Measurements from ENCODE around the gene FZD7.

Gene FZD7

DNA sequence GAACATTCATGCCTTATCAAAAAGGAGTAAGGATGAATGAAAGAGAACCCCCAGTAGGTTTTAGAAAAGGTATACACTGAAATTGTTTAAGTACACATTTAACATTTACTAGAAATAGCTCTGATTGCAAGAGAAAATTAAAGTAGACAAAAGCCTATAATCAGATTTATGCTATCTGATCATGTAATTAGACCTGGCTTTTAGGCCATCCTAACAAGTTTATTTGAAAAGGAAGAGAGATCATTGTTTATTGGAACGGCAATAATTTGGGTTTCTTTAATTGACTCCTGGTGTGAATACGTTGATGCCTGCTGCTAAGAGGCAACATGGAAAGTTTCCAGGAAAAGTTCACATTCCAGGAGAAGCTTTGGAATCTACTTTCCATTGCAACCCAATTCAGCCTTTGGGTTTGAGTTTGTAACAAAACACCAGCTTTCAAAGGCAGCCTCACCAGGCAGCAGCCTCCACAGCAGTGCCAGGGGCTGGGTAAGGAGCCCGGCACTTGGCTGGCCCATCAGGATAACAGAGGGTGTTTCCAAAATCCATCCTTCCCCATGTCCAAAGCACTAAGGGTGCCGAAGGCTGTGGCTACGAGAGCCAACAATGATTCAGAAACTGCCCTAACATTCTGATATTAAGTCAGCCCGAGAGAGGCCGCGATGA, 18.0 kb downstream of the FZD7 start:
- Histone ChIP-seq H3K27me3 (ENCODE audit: insufficient read depth, low read length, poor library complexity, severe bottlenecking) (no peaks in the 10 kb centered on the region), H3F3A (ENCODE audit: low read depth) (no peaks in the 10 kb centered on the region), H3K9me3 (ENCODE audit: insufficient read depth, low read depth, low read length) (no peaks in the 10 kb centered on the region), H3K9me2 (replicated peaks; ENCODE audit: low read depth, low read length) (no peaks in the 10 kb centered on the region), H3K4me1 (ENCODE audit: insufficient read depth, low read length, poor library complexity, severe bottlenecking) (no peaks in the 10 kb centered on the region), H3K4me2 (ENCODE audit: low read depth, low read length, poor library complexity, severe bottlenecking) (no peak overlapping the region), H3K79me2 (ENCODE audit: insufficient read depth, low read length) (no peaks in the 10 kb centered on the region), H3K9ac (ENCODE audit: low read depth, low read length, poor library complexity, severe bottlenecking) (no peak overlapping the region), H3K4me3 (ENCODE audit: low read length, poor library complexity, severe bottlenecking) (no peak overlapping the region), H4K20me1 (ENCODE audit: insufficient read depth, low read length, poor library complexity, severe bottlenecking) (no peaks in the 10 kb centered on the region), H2AFZ (ENCODE audit: low read length) (0 out of 2 replicates have a peak overlapping the region, but pooled peaks have one; percentile 62), H3K36me3 (ENCODE audit: insufficient read depth, low read length) (no peaks in the 10 kb centered on the region)
- no peak for TF ChIP-seq EZH2phosphoT487 (IDR thresholded peaks at IDR 0.05; ENCODE audit: borderline replicate concordance)
- TF ChIP-seq, protein P1, sequence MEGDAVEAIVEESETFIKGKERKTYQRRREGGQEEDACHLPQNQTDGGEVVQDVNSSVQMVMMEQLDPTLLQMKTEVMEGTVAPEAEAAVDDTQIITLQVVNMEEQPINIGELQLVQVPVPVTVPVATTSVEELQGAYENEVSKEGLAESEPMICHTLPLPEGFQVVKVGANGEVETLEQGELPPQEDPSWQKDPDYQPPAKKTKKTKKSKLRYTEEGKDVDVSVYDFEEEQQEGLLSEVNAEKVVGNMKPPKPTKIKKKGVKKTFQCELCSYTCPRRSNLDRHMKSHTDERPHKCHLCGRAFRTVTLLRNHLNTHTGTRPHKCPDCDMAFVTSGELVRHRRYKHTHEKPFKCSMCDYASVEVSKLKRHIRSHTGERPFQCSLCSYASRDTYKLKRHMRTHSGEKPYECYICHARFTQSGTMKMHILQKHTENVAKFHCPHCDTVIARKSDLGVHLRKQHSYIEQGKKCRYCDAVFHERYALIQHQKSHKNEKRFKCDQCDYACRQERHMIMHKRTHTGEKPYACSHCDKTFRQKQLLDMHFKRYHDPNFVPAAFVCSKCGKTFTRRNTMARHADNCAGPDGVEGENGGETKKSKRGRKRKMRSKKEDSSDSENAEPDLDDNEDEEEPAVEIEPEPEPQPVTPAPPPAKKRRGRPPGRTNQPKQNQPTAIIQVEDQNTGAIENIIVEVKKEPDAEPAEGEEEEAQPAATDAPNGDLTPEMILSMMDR (conservative IDR thresholded peaks at IDR 0.05; ENCODE audit: low read length): no peak

DNA sequence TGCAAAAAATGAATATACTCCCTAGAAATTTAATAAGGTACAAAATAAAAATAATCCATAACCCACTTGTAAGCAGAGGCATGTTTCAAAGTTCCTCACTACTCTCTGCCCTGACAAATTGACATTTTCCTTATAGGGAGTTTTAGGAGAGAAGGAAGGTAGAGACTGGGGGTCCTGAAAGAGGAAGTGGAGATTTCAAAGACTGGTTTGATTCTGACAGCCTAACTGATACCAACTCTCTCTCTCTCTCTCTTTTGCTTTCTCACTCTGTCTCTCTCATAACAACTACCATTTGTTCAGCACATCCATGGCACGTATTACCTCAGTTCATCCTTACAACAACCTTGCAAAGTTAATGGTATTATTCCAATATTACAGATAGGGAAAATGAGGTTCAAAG, 18.6 kb downstream of the FZD7 start:
- H3K9me2 ChIP-seq (replicated peaks; ENCODE audit: low read depth, low read length): no peaks in the 10 kb centered on the region
- no peak overlapping the region for H3K9ac ChIP-seq (ENCODE audit: low read depth, low read length, poor library complexity, severe bottlenecking)
- H3F3A ChIP-seq (ENCODE audit: low read depth): no peaks in the 10 kb centered on the region
- H3K79me2 ChIP-seq (ENCODE audit: insufficient read depth, low read length): no peaks in the 10 kb centered on the region
- H2AFZ ChIP-seq (ENCODE audit: low read length): no peak overlapping the region
- H3K9me3 ChIP-seq (ENCODE audit: insufficient read depth, low read depth, low read length): no peaks in the 10 kb centered on the region
- H3K4me2 ChIP-seq (ENCODE audit: low read depth, low read length, poor library complexity, severe bottlenecking): no peak overlapping the region
- no peak overlapping the region for H3K4me3 ChIP-seq (ENCODE audit: low read length, poor library complexity, severe bottlenecking)
- no peaks in the 10 kb centered on the region for H3K36me3 ChIP-seq (ENCODE audit: insufficient read depth, low read length)
- no peaks in the 10 kb centered on the region for H4K20me1 ChIP-seq (ENCODE audit: insufficient read depth, low read length, poor library complexity, severe bottlenecking)
- peaks cover 3% of the 10 kb centered on the region for H3K4me1 ChIP-seq (ENCODE audit: insufficient read depth, low read length, poor library complexity, severe bottlenecking)
- TF ChIP-seq, protein P1 (conservative IDR thresholded peaks at IDR 0.05; ENCODE audit: low read length): no peak
- TF ChIP-seq EZH2phosphoT487 (IDR thresholded peaks at IDR 0.05; ENCODE audit: borderline replicate concordance): no peak
- no peaks in the 10 kb centered on the region for H3K27me3 ChIP-seq (ENCODE audit: insufficient read depth, low read length, poor library complexity, severe bottlenecking)

DNA sequence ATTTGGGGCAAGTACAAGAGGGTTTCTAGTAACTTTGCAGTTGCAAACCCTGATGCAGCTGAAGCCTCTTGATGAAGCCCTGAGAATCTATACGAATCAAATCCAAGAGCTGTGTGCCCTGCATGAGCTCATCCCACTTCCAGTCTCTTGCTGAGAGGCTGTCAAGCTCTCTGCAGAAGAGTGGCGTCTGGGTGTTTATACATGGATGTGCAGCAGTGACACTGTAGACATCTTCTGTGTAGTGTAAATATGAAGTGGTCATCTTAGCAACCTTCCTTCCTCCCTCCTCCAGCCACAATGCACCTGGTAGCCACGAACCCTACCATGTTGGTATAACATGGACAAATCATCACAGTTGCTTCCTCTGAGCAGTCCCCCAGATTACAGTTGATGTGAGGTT, 21.0 kb downstream of the FZD7 start:
- Histone ChIP-seq H3K9ac (ENCODE audit: low read depth, low read length, poor library complexity, severe bottlenecking) (no peak overlapping the region), H4K20me1 (ENCODE audit: insufficient read depth, low read length, poor library complexity, severe bottlenecking) (no peaks in the 10 kb centered on the region), H3K4me3 (ENCODE audit: low read length, poor library complexity, severe bottlenecking) (no peak overlapping the region), H3K4me2 (ENCODE audit: low read depth, low read length, poor library complexity, severe bottlenecking) (no peak overlapping the region), H3K36me3 (ENCODE audit: insufficient read depth, low read length) (no peaks in the 10 kb centered on the region), H3F3A (ENCODE audit: low read depth) (no peaks in the 10 kb centered on the region), H3K4me1 (ENCODE audit: insufficient read depth, low read length, poor library complexity, severe bottlenecking) (peaks cover 3% of the 10 kb centered on the region), H3K27me3 (ENCODE audit: insufficient read depth, low read length, poor library complexity, severe bottlenecking) (no peaks in the 10 kb centered on the region), H3K79me2 (ENCODE audit: insufficient read depth, low read length) (no peaks in the 10 kb centered on the region), H3K9me2 (replicated peaks; ENCODE audit: low read depth, low read length) (no peaks in the 10 kb centered on the region), H2AFZ (ENCODE audit: low read length) (no peak overlapping the region), H3K9me3 (ENCODE audit: insufficient read depth, low read depth, low read length) (no peaks in the 10 kb centered on the region)
- TF ChIP-seq EZH2phosphoT487 (IDR thresholded peaks at IDR 0.05; ENCODE audit: borderline replicate concordance): no peak
- TF ChIP-seq, protein P1 (conservative IDR thresholded peaks at IDR 0.05; ENCODE audit: low read length): no peak
